Thyroid gland (tissue), 4 donors: Measurements from ENCODE around the gene ADGRD1.

ENCODE experiments used
- POLR2A ChIP-seq, 2 donors: fragments of 450-650 bp; IDR thresholded peaks; one replicate each; pipeline ENCODE4 v1.6.1; 2017; ENCODE audit warnings: antibody characterized with exemption in 2 of 2, mild to moderate bottlenecking in 2 of 2, moderate library complexity in 1 of 2
- TF ChIP-seq, protein P1 (sequence below), 6 experiments: fragments of 200-600 bp in 3 of 6; fragments of 450-650 bp in 3 of 6; sonication (generic) in 3 of 6; IDR thresholded peaks; one replicate each; pipeline ENCODE4 v1.5.1; 2016 to 2019; ENCODE audit warnings: antibody characterized with exemption in 6 of 6, mild to moderate bottlenecking in 2 of 6, inconsistent platforms in 1 of 6, moderate library complexity in 1 of 6

DNA sequence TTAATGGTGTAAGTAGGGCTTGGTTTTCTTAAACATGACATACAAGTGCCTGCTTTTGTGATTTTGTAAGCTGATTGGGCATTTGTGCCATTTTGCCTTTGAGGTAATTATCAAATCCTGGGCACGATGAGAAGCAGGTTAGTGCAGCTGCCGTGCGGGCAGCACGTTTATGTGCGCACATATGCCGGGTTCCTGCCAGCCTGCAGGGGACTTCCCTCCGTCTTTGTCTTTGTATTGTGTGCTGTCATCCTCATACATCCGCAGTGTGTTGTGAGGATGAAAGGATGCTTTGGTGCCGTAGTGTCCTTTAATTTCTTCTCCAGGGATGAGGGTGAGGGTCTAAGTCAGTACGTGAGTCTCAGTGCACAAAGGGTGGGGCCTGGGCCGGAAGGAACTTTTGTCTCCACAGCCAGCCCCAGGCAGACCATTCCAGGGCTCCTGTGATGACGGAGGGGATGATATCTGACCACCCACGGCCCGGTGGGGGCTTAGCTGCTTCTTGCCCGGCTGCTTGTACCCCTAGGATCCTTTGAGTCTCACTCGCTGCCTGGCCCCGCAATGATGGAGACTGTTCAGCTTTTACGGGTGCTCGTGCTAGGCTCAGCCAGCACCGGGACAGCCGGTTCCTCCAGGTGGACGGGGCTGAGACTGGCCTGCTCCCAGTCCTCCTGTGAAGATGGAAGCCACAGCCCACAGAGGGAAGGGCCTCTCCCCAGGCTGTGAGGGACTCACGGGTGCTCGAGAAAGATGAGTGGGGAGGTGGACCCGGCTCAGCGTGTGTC is 54.6 kb downstream of the ADGRD1 start:
- TF ChIP-seq, protein P1, sequence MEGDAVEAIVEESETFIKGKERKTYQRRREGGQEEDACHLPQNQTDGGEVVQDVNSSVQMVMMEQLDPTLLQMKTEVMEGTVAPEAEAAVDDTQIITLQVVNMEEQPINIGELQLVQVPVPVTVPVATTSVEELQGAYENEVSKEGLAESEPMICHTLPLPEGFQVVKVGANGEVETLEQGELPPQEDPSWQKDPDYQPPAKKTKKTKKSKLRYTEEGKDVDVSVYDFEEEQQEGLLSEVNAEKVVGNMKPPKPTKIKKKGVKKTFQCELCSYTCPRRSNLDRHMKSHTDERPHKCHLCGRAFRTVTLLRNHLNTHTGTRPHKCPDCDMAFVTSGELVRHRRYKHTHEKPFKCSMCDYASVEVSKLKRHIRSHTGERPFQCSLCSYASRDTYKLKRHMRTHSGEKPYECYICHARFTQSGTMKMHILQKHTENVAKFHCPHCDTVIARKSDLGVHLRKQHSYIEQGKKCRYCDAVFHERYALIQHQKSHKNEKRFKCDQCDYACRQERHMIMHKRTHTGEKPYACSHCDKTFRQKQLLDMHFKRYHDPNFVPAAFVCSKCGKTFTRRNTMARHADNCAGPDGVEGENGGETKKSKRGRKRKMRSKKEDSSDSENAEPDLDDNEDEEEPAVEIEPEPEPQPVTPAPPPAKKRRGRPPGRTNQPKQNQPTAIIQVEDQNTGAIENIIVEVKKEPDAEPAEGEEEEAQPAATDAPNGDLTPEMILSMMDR (IDR thresholded peaks at IDR 0.05) = no peak
- no peak for TF ChIP-seq POLR2A (IDR thresholded peaks at IDR 0.05)
